ENCODE results near the gene MRFAP1L1.

GRCh38 chr4:6684656-6685055, 25.0 kb downstream of the MRFAP1L1 start:
- no peak for TF ChIP-seq CTCF (IDR thresholded peaks at IDR 0.05)
- no peak for TF ChIP-seq POLR2A (IDR thresholded peaks at IDR 0.05)
